HG03196 (cell line): ENCODE results near the gene IGF2BP2.
"Not testable (repeated sequence)": the region's sequence is repeated elsewhere in the genome, so short reads cannot be mapped to it uniquely, and the experiment has no call there.

ENCODE experiments used
- ATAC-seq: cut with Tn5 transposase; IDR thresholded peaks from one replicate; pipeline ENCODE4 v1.9.1; 2021; ENCODE audit not compliant: unreplicated experiment

Gene IGF2BP2

GRCh38 chr3:185647134-185647879 lies 177.5 kb downstream of the IGF2BP2 start:
- ATAC-seq, result no peak

- ATAC-seq, result no peak
These were observed 178.3 kb downstream of the IGF2BP2 start for GRCh38 chr3:185646382-185647133.

- ATAC-seq, result no peak
These were observed 179.1 kb downstream of the IGF2BP2 start for GRCh38 chr3:185645596-185646381.

DNA sequence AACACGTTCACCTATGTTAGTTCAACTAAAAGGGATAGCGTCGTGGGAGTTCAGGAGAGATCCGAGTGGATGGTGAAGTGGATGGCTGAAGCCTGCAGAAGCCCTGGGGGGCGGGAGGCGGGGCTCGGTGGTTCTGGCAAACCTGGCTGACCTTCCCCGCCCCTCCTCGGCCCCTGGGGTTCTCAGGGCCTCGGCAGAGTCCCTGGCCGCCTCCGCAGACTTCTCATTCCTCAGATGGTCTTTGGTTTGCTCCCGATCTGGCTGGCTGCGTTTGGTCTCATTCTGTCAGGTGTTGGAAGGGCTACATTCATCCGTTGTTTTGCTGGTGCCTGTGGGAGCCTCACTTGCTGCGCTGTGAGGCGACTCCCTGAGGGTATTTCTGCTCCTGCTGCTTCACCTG lies 179.7 kb downstream of the IGF2BP2 start:
- ATAC-seq, result not testable (repeated sequence)

- ATAC-seq, result no peak
These were observed 184.5 kb downstream of the IGF2BP2 start for GRCh38 chr3:185640308-185640707.

GRCh38 chr3:185639632-185640206 lies 185.1 kb downstream of the IGF2BP2 start:
- ATAC-seq, result no peak

DNA sequence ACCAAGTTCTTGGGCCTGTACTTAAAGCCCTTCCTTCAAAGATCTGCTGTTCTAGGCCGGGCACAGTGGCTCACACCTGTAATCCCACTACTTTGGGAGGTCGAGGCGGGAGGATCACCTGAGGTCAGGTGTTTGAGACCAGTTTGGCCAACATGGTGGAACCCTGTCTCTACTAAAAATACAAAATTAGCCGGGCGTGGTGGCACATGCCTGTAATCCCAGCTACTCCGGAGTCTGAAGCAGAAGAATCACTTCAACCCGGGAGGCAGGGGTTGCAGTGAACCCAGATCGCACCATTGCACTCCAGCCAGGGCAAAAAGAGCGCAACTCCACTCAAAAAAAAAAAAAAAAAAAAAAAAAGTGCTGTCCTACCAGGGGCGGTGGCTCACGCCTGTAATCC lies 186.2 kb downstream of the IGF2BP2 start:
- ATAC-seq, result not testable (repeated sequence)

DNA sequence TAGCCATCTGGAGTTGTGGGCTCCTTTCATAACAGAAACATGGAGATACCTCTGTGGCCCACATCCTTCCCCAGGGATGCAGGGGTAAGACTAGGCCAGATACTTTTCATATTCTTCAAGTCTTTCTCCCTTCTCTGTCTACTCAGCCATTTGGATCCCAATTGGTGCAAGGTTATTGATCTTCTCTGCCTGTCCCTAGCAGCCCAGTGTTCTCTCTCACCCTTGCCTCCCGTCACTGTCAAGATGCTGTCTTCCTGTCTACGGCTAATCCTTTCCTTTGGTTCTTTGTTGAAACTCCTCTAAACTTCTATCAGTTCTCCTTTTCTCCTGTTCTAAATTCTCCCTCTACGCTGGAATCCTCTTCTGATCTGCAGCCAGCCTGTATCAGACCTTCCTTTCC lies 187.5 kb downstream of the IGF2BP2 start:
- no peak for ATAC-seq

- ATAC-seq, result no peak
These were observed 191.8 kb downstream of the IGF2BP2 start for GRCh38 chr3:185632996-185633395.

GRCh38 chr3:185631508-185632206 lies 193.2 kb downstream of the IGF2BP2 start:
- ATAC-seq, result no peak

DNA sequence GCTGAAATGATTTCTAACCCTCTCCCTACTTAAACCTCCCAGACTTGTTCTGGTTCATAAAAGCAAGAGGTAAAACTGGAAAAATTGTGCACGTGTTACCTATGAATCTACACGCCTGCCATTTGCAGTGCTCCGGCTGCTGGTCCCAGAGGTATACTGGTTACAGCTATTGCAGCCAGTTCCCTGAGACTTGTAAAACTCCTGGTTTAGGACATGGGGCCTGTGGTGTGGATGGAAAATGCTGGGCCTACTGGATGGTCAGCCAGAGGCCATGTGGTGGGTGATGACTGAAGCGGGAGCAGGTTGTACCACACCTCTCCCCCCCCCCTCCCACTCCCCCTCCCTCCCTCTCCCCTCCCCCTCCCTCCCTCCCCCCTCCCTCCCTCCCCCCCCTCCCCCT lies 193.7 kb downstream of the IGF2BP2 start:
- ATAC-seq, result no peak

DNA sequence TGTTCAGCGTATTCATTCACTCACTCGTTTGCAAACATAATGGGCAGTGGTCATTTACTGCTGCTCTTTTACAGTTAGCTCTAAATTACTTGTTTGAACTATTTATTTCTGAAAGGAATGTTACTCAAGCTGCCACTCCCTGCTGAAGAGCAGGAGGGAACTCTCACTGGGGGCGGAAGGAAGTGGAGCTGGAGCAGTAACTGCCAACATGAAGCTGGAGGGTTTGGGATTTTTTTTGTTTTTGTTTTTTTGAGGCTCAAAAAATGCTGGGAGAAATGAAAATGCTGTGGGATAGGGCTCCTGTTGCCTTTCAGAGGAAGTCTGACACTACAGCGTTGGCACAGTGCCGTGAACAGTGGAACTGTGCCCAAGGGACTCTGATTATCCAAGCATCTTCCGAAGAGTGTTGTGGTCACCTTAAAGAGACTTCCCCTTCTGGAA lies 194.6 kb downstream of the IGF2BP2 start:
- no peak for ATAC-seq

GRCh38 chr3:185629554-185630181 lies 195.2 kb downstream of the IGF2BP2 start:
- no peak for ATAC-seq

DNA sequence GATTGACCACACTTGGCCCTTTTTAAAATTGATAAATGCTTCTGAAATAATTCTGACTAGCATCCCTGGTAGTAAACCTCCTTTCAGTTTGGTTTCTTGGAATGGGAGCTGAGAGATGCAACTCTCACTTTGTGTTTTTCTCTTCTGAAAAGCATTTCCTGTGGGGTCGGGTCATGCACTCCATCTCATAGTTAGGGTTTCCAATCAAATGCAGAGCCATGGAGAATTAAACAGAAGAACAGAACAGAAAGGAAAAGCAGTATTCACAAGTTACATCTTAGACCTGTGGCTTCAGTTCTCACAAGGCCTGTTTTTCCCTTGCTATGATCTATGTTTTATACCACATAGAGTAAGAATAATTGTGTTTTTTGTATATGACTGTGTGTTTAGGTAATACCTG lies 199.1 kb downstream of the IGF2BP2 start:
- no peak for ATAC-seq

DNA sequence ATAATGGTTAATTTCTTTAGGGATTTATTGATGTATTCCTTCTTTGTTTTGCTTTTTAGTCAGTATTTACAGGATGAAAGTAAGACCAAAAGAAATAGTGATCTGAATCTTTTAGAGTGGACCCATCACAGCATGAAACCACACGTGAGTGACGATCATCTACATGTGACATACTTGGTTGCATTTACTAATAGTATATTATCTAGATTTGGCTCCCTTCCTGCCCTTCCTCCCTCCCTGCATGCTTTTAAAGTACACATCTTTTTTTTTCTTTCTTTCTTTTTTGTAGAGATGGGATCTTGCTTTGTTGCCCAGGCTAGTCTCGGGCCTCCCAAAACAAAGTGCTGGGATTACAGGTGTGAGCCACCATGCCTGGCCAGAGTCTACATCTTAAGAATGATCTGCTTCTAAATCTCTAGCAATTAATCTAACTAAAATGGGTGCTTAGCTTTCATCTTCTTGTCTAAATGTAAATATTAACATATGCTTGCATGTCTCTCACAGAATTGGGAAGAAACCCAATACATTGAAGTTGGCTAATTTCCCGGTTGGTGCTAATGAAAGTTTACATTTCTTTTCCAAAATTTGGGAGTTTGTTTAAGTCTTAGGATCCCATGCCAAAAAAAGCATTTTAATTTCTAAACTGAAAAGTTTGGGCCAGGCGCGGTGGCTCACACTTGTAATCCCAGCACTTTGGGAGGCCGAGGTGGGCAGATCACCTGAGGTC lies 200.7 kb downstream of the IGF2BP2 start:
- no peak for ATAC-seq

DNA sequence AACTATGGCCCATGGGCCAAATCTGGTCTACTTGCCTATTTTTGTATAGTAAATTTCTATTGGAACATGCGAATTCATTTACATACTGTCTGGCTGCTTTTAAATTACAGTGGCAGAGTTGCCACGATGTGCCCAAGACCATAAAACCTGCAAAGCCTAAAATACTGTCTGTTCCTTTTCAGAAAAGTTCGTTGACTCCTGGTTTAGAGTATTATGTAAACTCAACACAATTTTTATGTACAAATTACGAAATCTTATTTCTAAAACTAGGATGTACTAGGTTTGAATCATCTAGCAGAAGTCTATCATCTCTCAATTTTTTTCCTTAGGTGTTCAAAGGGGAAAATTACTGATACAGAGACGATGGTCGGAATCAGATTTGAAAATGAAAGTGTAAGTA lies 211.8 kb downstream of the IGF2BP2 start:
- no peak for ATAC-seq

DNA sequence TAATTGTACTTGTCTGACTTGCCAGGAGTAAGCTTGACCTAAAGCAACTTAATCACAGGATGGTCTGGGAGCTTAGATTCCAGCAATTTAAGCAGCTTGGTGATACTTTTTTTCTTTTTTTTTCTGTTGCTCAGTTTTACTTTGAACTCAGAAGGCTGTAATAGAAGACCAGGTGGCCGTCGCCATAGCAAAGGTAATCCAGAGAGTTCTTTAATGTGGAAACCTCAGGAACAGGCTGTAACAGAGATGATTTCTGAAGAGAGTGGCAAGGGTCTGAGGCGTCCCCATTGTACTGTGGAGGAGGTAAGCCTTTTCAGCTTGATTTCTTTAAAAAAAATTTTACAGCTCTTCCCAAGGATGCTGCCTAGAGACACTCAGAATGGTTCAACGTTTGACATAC lies 218.6 kb downstream of the IGF2BP2 start:
- ATAC-seq, result no peak

DNA sequence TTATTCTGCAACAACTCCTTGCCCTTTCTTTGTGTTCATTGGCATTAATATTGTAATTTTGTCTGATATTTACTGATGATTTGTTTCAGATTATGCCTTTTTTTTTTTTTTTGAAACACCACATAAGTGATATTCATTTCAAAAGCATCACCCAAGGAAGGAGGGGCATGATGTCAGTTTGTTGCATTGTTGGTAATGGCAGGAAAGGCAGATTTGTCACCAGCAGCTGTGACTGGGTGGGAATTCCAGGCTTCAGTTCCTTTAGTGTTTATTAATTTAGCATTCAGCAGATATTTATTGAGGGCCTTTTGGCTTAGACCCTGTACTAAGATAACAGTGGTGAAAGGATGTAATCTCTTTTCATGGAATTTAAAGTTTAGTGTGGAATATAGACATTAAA lies 219.3 kb downstream of the IGF2BP2 start:
- no peak for ATAC-seq

DNA sequence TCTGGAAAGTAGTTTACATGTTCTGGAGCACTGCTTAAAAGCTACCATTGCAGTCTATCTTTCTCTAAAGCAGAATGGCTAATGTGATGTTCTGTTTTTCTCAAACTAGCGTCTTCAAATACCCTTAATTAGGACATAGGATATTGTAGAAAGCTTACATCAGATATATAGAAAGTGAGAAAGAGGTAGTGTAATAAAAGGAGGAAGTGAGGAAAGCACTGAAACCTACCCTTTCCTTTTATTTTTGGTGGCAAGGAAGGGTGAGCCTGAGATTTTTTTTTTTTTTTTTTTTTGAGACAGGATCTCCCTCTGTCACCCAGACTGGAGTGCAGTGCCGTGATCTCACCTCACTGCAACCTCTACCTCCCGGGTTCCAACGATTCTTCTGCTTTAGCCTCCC lies 229.3 kb downstream of the IGF2BP2 start:
- ATAC-seq, result no peak

DNA sequence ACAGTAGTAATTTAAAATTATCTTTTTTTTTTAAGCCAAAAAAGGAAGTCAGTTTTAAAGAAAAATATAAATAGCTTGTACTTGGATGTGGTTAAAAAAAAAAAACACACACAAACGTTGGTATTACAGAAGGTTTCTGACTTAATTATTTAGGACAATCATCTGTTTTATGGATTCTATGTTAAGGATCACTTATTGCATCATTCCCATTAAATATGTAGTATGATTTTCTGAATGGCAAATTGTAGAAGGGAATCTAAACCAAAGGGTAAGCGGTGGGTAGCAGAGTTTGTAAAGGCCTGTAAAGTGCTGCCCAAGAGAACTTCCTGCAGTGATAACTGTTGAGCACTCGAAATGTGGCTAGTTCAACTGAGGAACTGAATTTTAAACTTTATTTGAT lies 230.8 kb downstream of the IGF2BP2 start:
- no peak for ATAC-seq
